ENCODE results near the gene CD9. TPM values are rescaled to one million over a fixed set of nuclear protein-coding genes. Genes with fewer than 3 reads are reported as not detected.

The CD9 gene
- total and polyA plus RNA-seq, 2 donors (not counting 1 experiment from before 2014, with no cell fraction given) = 7.2 to 12.8 TPM

DNA sequence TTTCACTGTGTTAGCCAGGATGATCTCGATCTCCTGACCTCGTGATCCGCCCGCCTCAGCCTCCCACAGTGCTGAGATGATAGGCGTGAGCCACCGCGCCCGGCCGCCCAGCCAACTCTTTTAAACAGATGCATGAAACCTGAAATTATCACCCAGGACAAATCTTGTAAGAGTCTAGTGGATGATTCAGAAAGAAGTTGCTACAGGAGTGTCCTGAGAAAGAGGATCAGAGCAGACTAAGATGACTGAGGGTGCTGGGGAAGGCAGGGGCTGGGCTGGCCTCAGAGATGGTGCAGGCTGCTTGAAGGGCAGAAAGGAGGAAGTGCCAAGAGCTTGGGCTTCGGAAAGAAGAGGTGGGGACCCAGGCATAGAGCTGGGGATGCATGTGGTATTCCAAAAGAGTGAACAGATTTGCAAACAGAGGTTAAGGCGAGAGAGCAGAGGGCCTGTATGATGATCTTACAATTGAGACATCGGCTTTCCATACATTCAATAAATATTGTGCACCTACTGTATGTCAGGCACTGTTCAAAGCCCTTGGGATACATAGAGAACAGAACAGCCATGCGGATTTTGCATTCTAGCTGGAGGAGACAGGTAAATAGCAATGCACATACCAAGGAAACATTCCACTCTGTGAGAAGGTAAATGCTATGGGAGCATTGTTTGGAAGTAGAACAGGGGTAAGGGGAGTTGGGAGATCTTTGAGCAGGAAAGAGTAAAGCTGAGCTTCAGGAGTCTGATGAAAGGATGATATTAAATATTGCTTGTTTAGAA, 7.4 kb upstream of the CD9 start:
- Histone ChIP-seq H4K20me1 (ENCODE audit: control insufficient read depth, insufficient read depth, low read length, poor library complexity, severe bottlenecking) (no peaks in the 10 kb centered on the region), H3K9me3 (ENCODE audit: control extremely low read depth in 1 of 3, control insufficient read depth in 2 of 3, insufficient read depth in 1 of 3, low read length in 2 of 3) (no peaks in the 10 kb centered on the region), H3K27ac (ENCODE audit: low read length in 2 of 2) (no peak overlapping the region), H3K4me3 (ENCODE audit: control extremely low read depth in 1 of 5, extremely low read depth in 1 of 5, insufficient read depth in 1 of 5, low read depth in 2 of 5, low read length in 4 of 5) (no peak overlapping the region), H2AFZ (ENCODE audit: insufficient read depth, low read depth, low read length, poor library complexity, severe bottlenecking) (no peak overlapping the region), H3K4me1 (ENCODE audit: control insufficient read depth in 2 of 2, insufficient read depth in 2 of 2, low read length in 2 of 2) (peaks cover 7 to 24% of the 10 kb centered on the region in 2 donors), H3K27me3 (replicated peaks in 1 of 4; ENCODE audit: control extremely low read depth in 1 of 4, control insufficient read depth in 3 of 4, insufficient read depth in 4 of 4, low read length in 3 of 4) (peaks cover 0 to 30% (median 3%) of the 10 kb centered on the region in 4 experiments), H3K4me2 (replicated peaks; ENCODE audit: low read depth, low read length, poor library complexity, severe bottlenecking) (no peak overlapping the region), H3K9ac (ENCODE audit: low read length) (no peak overlapping the region), H3K79me2 (ENCODE audit: control insufficient read depth, insufficient read depth, low read length) (no peaks in the 10 kb centered on the region), H3K36me3 (replicated peaks in 1 of 2; ENCODE audit: control extremely low read depth in 1 of 2, control insufficient read depth in 1 of 2, extremely low read depth in 1 of 2, insufficient read depth in 2 of 2, low read length in 1 of 2) (no peaks in the 10 kb centered on the region)
- H3K27me3 Mint-ChIP-seq = peaks cover 46% of the 10 kb centered on the region
- peaks cover 16% of the 10 kb centered on the region for H3K4me1 Mint-ChIP-seq
- no peak overlapping the region for H3K27ac Mint-ChIP-seq
- H3K4me3 Mint-ChIP-seq = no peak overlapping the region
- no peaks in the 10 kb centered on the region for H3K9me3 Mint-ChIP-seq (ENCODE audit: insufficient read depth)
- 80% methylated on average over 2 of the region's 13 CpGs for WGBS (ENCODE audit: insufficient coverage)
- DNase-seq (no peak), ATAC-seq (ENCODE audit: low read depth) (no peak)
- CTCF ChIA-PET = interaction anchor here (0.7 to 9.3 kb wide), 4 partner anchors 9 to 92 kb away, joined by 3 to 127 read pairs (median 48); no protein-coding TSS in a partner anchor
- TF ChIP-seq CTCF (IDR thresholded peaks at IDR 0.05) (no peak), EZH2 (IDR thresholded peaks at IDR 0.05; ENCODE audit: borderline replicate concordance, insufficient read depth, low read depth, low read length, poor library complexity, severe bottlenecking) (no peak)
- intact Hi-C loops (cut with micrococcal nuclease) = loop anchor here (10.0 kb wide), 1 partner anchor 128 kb away; no protein-coding TSS in a partner anchor
- POLR2A ChIA-PET = no interaction called here

Data from B cell (primary cell).